Ascending aorta (tissue), 2 donors: ENCODE data around the gene HCRTR2. TPM values are rescaled to one million over a fixed set of nuclear protein-coding genes. Genes with fewer than 3 reads are reported as not detected.
A peak's percentile ranks its signal among the peaks of the same experiment; 100 is the strongest.
"Not testable (repeated sequence)": the region's sequence is repeated elsewhere in the genome, so short reads cannot be mapped to it uniquely, and the experiment has no call there.

ENCODE experiments used
- DNase-seq, 2 donors: peaks; one replicate each; pipeline ENCODE4 v3.0.0-alpha.2; 2019; ENCODE audit warnings: low spot score in 2 of 2
- H3K27ac ChIP-seq, 2 donors: fragments of 200-600 bp; sonication (generic); one replicate each; pipeline ENCODE4 v1.5.1; 2016 to 2017; ENCODE audit warnings: mild to moderate bottlenecking in 1 of 2
- H3K27me3 ChIP-seq: fragments of 200-600 bp; sonication (generic); one replicate; pipeline ENCODE4 v1.5.1; 2017
- H3K36me3 ChIP-seq, 2 donors: fragments of 200-600 bp; sonication (generic); one replicate each; pipeline ENCODE4 v1.5.1; 2016
- H3K4me1 ChIP-seq, 2 donors: fragments of 200-600 bp; sonication (generic); one replicate each; pipeline ENCODE4 v1.5.1; 2016 to 2017; ENCODE audit warnings: mild to moderate bottlenecking in 1 of 2
- H3K4me3 ChIP-seq, 2 donors: fragments of 200-600 bp; sonication (generic); one replicate each; pipeline ENCODE4 v1.5.1; 2016 to 2017; ENCODE audit warnings: mild to moderate bottlenecking in 1 of 2
- H3K9me3 ChIP-seq, 2 donors: fragments of 200-600 bp; sonication (generic); one replicate each; pipeline ENCODE4 v1.5.1; 2016
- CTCF ChIP-seq, 3 experiments: fragments of 200-600 bp in 2 of 3; fragments of 450-650 bp in 1 of 3; sonication (generic) in 2 of 3; IDR thresholded peaks; one replicate each; pipeline ENCODE4 v1.5.1; 2016 to 2019; ENCODE audit warnings: antibody characterized with exemption in 3 of 3, mild to moderate bottlenecking in 1 of 3, moderate library complexity in 1 of 3
- intact Hi-C: fragments of 100-400 bp; cut with DNase I; formaldehyde crosslinking; loops from one replicate; pipeline ENCODE4 v1.15.1; 2023
- total RNA-seq: library from RNA; depleted of rRNA; stranded (reverse); fragments of >200 nt; gene quantifications from one replicate; pipeline ENCODE4 v1.1.0, GENCODE V29; 2016

HCRTR2 gene
- total RNA-seq, 1 donor from 2014 or later, result not detected

- Histone ChIP-seq H3K4me1 (no peaks in the 10 kb centered on the region), H3K27me3 (no peaks in the 10 kb centered on the region), H3K9me3 (no peaks in the 10 kb centered on the region), H3K36me3 (no peaks in the 10 kb centered on the region), H3K27ac (no peak overlapping the region), H3K4me3 (no peak overlapping the region)
- DNase-seq, result no peak
- no peak for TF ChIP-seq CTCF (IDR thresholded peaks at IDR 0.05)
- intact Hi-C loops, result no loop called here
Observed at GRCh38 chr6:55227862-55228261, 53.5 kb downstream of the HCRTR2 start.

- Histone ChIP-seq H3K27me3 (no peaks in the 10 kb centered on the region), H3K4me1 (no peaks in the 10 kb centered on the region), H3K36me3 (no peaks in the 10 kb centered on the region), H3K9me3 (no peaks in the 10 kb centered on the region), H3K27ac (no peak overlapping the region), H3K4me3 (no peak overlapping the region)
- TF ChIP-seq CTCF (IDR thresholded peaks at IDR 0.05), result no peak
- no peak for DNase-seq
- intact Hi-C loops, result no loop called here
Observed at GRCh38 chr6:55239099-55239498, 64.8 kb downstream of the HCRTR2 start.

GRCh38 chr6:55240975-55241605 is 66.8 kb downstream of the HCRTR2 start:
- peak in 1 of 3 experiments; percentile 45 for TF ChIP-seq CTCF (IDR thresholded peaks at IDR 0.05)
- intact Hi-C loops, result loop anchor here (5.0 kb wide), 1 partner anchor 1254 kb away; no protein-coding TSS in a partner anchor
- H3K36me3 ChIP-seq, H3K4me3 ChIP-seq, DNase-seq, H3K27ac ChIP-seq, H3K27me3 ChIP-seq, H3K4me1 ChIP-seq, H3K9me3 ChIP-seq: not testable (repeated sequence)

GRCh38 chr6:55250400-55250799 is 76.1 kb downstream of the HCRTR2 start:
- Histone ChIP-seq H3K27me3 (no peaks in the 10 kb centered on the region), H3K4me1 (no peaks in the 10 kb centered on the region), H3K4me3 (no peak overlapping the region), H3K27ac (no peak overlapping the region), H3K36me3 (no peaks in the 10 kb centered on the region), H3K9me3 (no peaks in the 10 kb centered on the region)
- intact Hi-C loops, result no loop called here
- no peak for TF ChIP-seq CTCF (IDR thresholded peaks at IDR 0.05)
- no peak for DNase-seq

GRCh38 chr6:55255113-55255512 is 80.8 kb downstream of the HCRTR2 start:
- H3K9me3 ChIP-seq, result no peaks in the 10 kb centered on the region
- no peak for TF ChIP-seq CTCF (IDR thresholded peaks at IDR 0.05)
- no peaks in the 10 kb centered on the region for H3K27me3 ChIP-seq
- H3K4me3 ChIP-seq, result no peak overlapping the region
- intact Hi-C loops, result no loop called here
- no peak for DNase-seq
- H3K27ac ChIP-seq, result no peak overlapping the region
- no peaks in the 10 kb centered on the region for H3K36me3 ChIP-seq
- no peaks in the 10 kb centered on the region for H3K4me1 ChIP-seq

- DNase-seq, result no peak
- H3K4me3 ChIP-seq, result no peak overlapping the region
- H3K9me3 ChIP-seq, result no peaks in the 10 kb centered on the region
- no peak overlapping the region for H3K27ac ChIP-seq
- H3K27me3 ChIP-seq, result no peaks in the 10 kb centered on the region
- H3K4me1 ChIP-seq, result no peaks in the 10 kb centered on the region
- H3K36me3 ChIP-seq, result no peaks in the 10 kb centered on the region
- no peak for TF ChIP-seq CTCF (IDR thresholded peaks at IDR 0.05)
- intact Hi-C loops, result no loop called here
Observed at GRCh38 chr6:55260181-55260580, 85.9 kb downstream of the HCRTR2 start.
